ACHN (cell line): ENCODE data around the gene C4orf50.
"Not testable (repeated sequence)": the region's sequence is repeated elsewhere in the genome, so short reads cannot be mapped to it uniquely, and the experiment has no call there.

Experiments used
- DNase-seq: peaks from one replicate; pipeline ENCODE4 v3.0.0-alpha.2; 2015
- in situ Hi-C: cut with HindIII; loops from 2 replicates; pipeline ENCODE4 v1.10.0; 2017; ENCODE audit warnings: low sequenced_read_pairs, low pct_ligation_motif_present, low pct_unique_long_range_greater_than_20kb

Gene C4orf50

GRCh38 chr4:5960252-5960880 lies 57.9 kb downstream of the C4orf50 start:
- in situ Hi-C loops: no loop called here
- no peak for DNase-seq

- DNase-seq: no peak
- in situ Hi-C loops: no loop called here
These were observed 58.8 kb downstream of the C4orf50 start for GRCh38 chr4:5959211-5959982.

GRCh38 chr4:5958199-5958735 lies 60.0 kb downstream of the C4orf50 start:
- in situ Hi-C loops: no loop called here
- no peak for DNase-seq

GRCh38 chr4:5957076-5957475 lies 61.2 kb downstream of the C4orf50 start:
- in situ Hi-C loops: no loop called here
- DNase-seq: no peak

- in situ Hi-C loops: no loop called here
- no peak for DNase-seq
These were observed 61.8 kb downstream of the C4orf50 start for GRCh38 chr4:5956285-5957021.

GRCh38 chr4:5955856-5956255 lies 62.4 kb downstream of the C4orf50 start:
- in situ Hi-C loops: no loop called here
- no peak for DNase-seq

GRCh38 chr4:5955201-5955821 lies 62.9 kb downstream of the C4orf50 start:
- in situ Hi-C loops: no loop called here
- DNase-seq: no peak

- no peak for DNase-seq
- in situ Hi-C loops: no loop called here
These were observed 64.0 kb downstream of the C4orf50 start for GRCh38 chr4:5954056-5954760.

GRCh38 chr4:5952975-5953951 lies 65.0 kb downstream of the C4orf50 start:
- in situ Hi-C loops: no loop called here
- DNase-seq: no peak

GRCh38 chr4:5952286-5952974 lies 65.8 kb downstream of the C4orf50 start:
- DNase-seq: no peak
- in situ Hi-C loops: no loop called here

GRCh38 chr4:5946653-5947052 lies 71.6 kb downstream of the C4orf50 start:
- in situ Hi-C loops, DNase-seq: not testable (repeated sequence)

- no peak for DNase-seq
- in situ Hi-C loops: no loop called here
These were observed 72.3 kb downstream of the C4orf50 start for GRCh38 chr4:5945936-5946335.

- in situ Hi-C loops: no loop called here
- DNase-seq: no peak
These were observed 73.1 kb downstream of the C4orf50 start for GRCh38 chr4:5945171-5945570.

- in situ Hi-C loops: no loop called here
- DNase-seq: no peak
These were observed 74.7 kb downstream of the C4orf50 start for GRCh38 chr4:5943561-5943960.

- in situ Hi-C loops: no loop called here
- no peak for DNase-seq
These were observed 75.3 kb downstream of the C4orf50 start for GRCh38 chr4:5942947-5943346.

GRCh38 chr4:5941601-5942000 lies 76.6 kb downstream of the C4orf50 start:
- in situ Hi-C loops: no loop called here

More at GRCh38 chr4:5941601-5942000, 76.6 kb downstream of the C4orf50 start:
- no peak for DNase-seq
